Suppressor macrophage treated with lipopolysaccharide for 4 hours (primary cell): ENCODE data around the gene ACTRT2.

ENCODE experiments used
- DNase-seq: peaks from one replicate; pipeline ENCODE4 v3.0.0-alpha.2; 2020

ACTRT2 gene

GRCh38 chr1:3018576-3018975 lies 2.7 kb upstream of the ACTRT2 start:
- no peak for DNase-seq

- DNase-seq: no peak
Measured at GRCh38 chr1:3019007-3019515, 2.2 kb upstream of the ACTRT2 start.

- DNase-seq: no peak
Measured at GRCh38 chr1:3019516-3020051, 1.7 kb upstream of the ACTRT2 start.

- DNase-seq: no peak
Measured at GRCh38 chr1:3020263-3020909, 881 bp upstream of the ACTRT2 start.

GRCh38 chr1:3021801-3022401 lies 634 bp downstream of the ACTRT2 start:
- DNase-seq: no peak

- DNase-seq: no peak
Measured at GRCh38 chr1:3022511-3022973, 1.3 kb downstream of the ACTRT2 start.

- DNase-seq: no peak
Measured at GRCh38 chr1:3022976-3023375, 1.7 kb downstream of the ACTRT2 start.

- no peak for DNase-seq
Measured at GRCh38 chr1:3024019-3024418, 2.8 kb downstream of the ACTRT2 start.

- no peak for DNase-seq
Measured at GRCh38 chr1:3024588-3024987, 3.3 kb downstream of the ACTRT2 start.

- DNase-seq: no peak
Measured at GRCh38 chr1:3026124-3026523, 4.9 kb downstream of the ACTRT2 start.

GRCh38 chr1:3026581-3027391 lies 5.5 kb downstream of the ACTRT2 start:
- DNase-seq: no peak

- DNase-seq: no peak
Measured at GRCh38 chr1:3027611-3028371, 6.5 kb downstream of the ACTRT2 start.

- DNase-seq: no peak
Measured at GRCh38 chr1:3028531-3029282, 7.4 kb downstream of the ACTRT2 start.

GRCh38 chr1:3029481-3029961 lies 8.3 kb downstream of the ACTRT2 start:
- no peak for DNase-seq

GRCh38 chr1:3029991-3030662 lies 8.9 kb downstream of the ACTRT2 start:
- no peak for DNase-seq

GRCh38 chr1:3030663-3031381 lies 9.6 kb downstream of the ACTRT2 start:
- DNase-seq: no peak

- no peak for DNase-seq
Measured at GRCh38 chr1:3031401-3032221, 10.3 kb downstream of the ACTRT2 start.

GRCh38 chr1:3032371-3033039 lies 11.2 kb downstream of the ACTRT2 start:
- DNase-seq: no peak
